ENCODE results near the gene ANKS1A.

DNA sequence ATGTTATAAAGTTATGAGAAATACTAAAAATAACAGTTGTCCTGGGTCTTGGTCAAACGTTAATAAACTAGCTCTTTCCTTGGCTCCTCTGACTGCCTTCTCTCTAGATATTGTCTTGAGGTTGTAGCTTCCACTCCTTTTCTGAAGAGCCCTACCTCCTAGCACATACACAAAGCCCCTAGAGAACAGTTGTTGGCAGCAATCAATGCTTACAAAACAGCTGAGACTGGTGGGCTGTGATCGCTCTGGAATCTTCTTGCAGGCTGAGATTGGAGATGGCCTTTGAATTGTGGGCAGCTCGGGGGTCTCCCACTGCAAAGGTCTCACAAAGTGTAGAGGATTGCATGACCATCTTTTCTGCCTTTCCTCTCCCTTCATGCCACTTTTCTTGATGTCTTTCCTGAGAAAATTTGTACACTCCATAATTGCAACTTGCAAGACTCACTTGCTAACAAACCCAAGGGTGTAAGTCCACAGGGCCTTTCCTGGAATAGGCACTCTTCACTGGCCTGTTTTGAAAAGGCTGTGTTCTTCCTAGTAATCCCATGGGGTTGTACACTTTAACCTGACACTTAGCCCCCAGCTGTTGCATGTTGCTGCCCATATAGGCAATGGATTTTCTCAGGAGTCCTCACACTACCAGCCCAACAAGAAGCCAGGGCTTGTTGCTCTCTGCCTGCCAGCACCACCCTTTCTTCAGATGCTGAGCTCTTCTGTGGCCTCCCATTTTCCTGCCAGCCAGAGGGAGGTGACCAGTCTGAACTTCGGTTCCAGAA, 152.2 kb downstream of the ANKS1A start:
- TF ChIP-seq EZH2 (IDR thresholded peaks at IDR 0.05; ENCODE audit: borderline replicate concordance), result no peak
- TF ChIP-seq, protein P1, sequence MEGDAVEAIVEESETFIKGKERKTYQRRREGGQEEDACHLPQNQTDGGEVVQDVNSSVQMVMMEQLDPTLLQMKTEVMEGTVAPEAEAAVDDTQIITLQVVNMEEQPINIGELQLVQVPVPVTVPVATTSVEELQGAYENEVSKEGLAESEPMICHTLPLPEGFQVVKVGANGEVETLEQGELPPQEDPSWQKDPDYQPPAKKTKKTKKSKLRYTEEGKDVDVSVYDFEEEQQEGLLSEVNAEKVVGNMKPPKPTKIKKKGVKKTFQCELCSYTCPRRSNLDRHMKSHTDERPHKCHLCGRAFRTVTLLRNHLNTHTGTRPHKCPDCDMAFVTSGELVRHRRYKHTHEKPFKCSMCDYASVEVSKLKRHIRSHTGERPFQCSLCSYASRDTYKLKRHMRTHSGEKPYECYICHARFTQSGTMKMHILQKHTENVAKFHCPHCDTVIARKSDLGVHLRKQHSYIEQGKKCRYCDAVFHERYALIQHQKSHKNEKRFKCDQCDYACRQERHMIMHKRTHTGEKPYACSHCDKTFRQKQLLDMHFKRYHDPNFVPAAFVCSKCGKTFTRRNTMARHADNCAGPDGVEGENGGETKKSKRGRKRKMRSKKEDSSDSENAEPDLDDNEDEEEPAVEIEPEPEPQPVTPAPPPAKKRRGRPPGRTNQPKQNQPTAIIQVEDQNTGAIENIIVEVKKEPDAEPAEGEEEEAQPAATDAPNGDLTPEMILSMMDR (IDR thresholded peaks at IDR 0.05; ENCODE audit: poor library complexity), result no peak

Data from hepatocyte (in vitro differentiated cells).